ENCODE measurements around the gene COG2.
"Not testable (repeated sequence)": the region's sequence is repeated elsewhere in the genome, so short reads cannot be mapped to it uniquely, and the experiment has no call there.

COG2 gene

DNA sequence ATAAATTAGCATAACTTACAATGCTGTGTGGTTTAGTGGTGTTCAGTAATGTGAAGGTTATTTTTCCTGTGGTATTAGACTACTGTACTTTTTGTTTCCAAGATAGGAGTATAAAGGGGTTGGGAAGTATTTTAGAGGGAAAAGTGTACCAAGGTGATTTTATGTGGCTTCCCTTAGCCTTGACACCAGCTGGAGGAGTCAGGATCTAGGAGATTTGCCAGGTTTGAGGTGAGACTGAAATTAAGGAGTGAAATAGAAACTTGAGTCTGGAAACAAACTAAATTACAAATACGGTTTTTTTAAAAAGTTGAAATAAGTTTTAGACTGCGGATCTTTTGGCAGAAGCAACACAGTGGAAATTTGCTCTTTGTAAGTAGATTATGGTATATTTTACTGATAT, 32.3 kb downstream of the COG2 start:
- no peak for DNase-seq (ENCODE audit: low spot score)

DNA sequence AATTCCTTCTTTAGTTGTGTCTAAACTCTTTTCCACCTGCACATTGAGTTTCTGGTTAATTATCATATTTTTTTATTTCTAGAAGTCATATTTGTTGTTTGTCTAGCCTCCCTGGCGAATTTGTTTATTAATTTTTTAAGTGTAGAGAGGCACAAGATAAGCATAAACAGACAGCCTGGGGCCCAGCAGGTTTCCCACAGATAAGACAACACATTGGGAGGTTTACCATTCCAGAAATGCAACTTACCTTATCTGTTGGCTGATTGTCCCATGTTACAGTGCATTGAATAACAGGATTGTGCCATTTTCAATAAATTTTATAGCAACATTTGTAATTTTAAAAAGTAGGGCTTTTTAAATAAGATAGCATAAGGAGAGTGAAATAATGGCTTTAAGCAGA, 34.9 kb downstream of the COG2 start:
- no peak for DNase-seq (ENCODE audit: low spot score)

DNA sequence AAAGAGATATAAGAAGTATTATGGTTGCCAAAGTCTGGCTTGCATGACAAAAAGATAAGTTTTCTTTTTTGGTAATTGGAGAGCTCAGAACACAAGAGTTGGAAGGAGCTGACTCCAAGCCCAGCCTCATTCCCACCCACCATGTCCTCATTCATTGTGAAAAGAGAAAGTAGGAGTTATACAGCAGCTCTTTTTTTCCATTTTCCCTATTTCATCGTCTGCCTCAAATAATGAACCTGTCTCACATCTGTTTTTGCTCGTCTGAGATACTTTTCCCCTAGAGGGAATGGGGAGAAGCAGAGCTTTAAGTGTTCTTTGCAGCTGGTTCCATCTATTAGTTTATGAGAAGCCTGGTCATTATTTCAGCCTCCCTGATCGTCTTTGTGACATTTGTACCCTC, 36.9 kb downstream of the COG2 start:
- peak; percentile 57 for DNase-seq (ENCODE audit: low spot score)

DNA sequence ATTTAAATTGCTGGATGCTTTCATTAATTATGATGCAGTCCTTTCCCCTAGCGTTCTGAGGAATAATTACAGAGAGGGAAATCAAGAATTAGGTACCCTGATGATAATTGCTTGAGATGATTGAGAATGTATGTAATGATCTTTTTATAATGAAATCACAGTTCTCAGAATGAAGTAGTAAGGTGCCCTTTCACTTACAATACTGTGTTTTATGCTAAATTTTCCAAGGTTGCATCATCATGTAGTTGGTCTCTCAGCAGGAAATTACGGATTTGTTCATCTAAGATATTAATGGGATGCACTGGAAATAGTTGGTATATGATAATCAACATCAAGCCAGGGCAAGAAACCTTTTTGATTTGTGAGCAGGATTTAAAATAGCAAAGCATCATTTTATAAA, 37.5 kb downstream of the COG2 start:
- no peak for DNase-seq (ENCODE audit: low spot score)

DNA sequence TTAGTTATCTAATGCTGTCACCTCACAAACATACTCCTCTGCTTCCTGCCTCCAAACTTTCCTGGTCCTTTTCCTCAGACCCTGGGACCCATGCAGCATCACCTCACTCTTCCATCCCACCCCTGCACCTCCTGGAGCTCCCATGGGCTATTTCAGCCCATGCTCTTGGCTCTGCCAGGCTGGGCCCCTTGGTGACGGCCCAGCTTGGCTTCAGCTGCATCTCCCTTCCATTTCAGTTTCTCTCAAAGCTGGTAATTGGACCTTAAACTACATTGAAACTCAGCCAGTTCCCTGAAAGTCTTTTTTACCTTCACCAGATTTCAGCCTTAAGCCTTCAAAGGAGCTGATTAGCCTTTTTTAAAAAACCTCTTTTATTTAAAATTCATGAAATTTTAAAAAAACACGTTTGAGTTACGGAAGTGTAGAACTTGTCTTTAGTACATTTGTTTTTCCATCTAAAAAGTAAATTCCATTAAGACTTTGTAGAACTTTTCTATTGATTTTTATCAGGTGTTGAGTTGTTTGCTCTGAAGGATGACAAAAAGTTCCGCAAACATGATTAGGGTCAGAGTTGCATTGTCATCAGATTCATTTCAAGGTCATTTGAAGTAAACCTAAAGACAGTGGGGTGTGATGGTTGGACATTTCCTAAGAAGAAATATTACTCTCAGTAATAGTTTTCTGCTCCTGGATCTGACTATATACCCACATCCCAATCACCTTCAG, 38.2 kb downstream of the COG2 start:
- no peak for DNase-seq (ENCODE audit: low spot score)

DNA sequence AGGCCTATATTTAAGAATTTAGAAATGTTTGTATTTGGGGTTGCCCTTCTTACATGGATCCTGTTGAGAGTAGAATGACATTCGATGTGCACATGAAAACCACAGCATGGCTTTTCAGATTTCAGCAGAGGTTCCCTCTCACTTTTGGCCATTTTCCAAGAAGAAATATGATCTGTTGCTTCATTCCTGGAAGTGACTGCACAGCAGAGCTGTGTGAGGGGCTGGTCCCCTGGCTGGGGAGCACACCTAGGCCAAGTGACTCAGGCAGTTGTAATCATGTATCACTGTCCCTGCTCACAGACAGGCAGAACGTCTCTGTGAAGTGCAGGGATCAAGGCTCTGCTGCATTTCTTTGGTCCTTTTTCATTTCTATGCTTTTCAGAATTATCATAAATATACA, 39.3 kb downstream of the COG2 start:
- DNase-seq (ENCODE audit: low spot score), result no peak

DNA sequence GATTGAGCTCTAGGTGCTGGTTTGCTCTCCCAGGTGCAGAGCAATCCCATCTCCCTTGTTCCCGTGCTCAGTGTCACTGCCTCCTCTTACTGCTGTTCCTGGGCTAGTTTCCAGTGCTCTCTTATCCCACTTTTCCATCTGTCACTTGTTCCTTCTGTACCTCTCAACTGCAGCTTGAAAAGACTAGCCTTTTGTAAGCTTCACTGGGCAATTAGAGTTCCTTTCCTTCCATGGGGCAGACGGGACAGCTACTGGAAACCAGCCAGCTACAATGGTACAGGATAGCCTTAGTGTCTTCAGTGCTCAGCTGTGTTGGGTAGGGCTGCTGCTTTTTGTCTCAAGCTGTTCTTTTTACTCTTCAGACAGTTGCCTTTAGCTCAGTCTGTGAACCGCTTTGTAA, 40.0 kb downstream of the COG2 start:
- no peak for DNase-seq (ENCODE audit: low spot score)

DNA sequence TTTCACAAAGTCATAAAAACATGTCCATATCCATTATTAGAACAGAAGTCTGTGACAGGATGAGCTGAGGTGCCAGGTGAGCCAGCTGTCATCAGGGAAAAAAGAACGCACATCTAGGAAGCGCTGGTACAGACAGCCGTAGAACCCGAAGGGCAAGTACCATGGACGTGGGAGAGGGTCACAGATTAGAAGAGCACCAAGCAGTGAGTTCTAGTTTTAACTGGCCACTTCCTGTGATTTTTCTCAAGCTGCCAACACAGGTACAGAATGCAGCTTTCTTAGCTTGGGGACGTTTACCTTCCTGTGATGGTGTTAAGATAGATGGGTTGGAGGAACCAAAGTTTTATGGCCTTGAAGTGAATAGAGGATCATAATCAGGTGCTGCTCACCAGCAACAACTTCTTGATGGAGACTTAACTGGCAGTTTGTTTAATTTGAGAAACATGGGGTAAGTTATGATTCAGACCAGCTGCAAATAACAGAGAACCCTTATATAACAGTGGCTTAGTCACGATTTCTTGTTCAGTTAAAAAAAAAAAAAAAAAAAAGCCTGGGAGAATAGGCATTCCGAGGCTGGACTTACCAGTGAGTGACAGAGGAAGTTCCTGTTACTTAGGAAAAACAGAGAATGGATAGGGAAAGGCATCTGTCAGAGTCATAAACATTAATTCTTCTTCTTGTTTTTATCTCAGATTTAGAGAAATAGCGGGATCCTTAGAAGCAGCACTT, 40.8 kb downstream of the COG2 start:
- no peak for DNase-seq (ENCODE audit: low spot score)

DNA sequence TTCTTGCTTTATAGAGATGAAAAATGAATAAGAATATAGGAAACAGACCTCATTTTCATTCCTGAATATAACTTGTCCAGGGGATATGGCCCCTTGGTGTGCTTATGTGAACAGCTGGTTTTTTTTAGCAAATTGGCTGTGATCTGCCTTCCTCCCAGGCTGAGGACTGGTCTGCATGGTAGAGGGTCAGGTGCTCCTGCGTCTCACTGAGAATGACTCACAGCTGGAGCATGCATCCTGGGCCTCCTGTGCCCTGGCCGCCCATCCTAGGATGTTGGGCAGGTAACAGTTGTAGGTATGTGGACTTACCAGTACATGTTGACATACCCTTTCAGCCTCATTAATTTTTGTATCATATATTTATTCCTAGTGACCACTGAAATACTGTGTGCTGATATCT, 41.9 kb downstream of the COG2 start:
- DNase-seq (ENCODE audit: low spot score), result no peak

DNA sequence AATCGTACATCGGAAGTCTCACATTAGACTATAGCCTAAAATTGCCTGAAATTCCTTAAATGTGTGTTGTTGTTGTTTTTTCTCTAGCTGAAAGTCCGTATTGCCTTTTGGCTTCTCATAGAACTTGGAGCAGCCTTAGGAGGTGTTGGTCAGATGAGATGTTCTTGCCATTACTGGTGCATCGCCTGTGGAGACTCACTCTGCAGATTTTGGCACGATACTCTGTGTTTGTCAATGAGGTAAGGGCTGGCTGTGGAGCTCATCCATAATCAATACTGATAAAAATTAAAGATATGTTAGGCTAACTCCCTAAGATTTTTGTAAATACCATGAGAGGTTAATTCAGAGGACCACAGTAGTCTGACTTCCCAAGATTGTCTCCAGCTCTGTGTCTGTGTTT, 42.7 kb downstream of the COG2 start:
- no peak for DNase-seq (ENCODE audit: low spot score)

DNA sequence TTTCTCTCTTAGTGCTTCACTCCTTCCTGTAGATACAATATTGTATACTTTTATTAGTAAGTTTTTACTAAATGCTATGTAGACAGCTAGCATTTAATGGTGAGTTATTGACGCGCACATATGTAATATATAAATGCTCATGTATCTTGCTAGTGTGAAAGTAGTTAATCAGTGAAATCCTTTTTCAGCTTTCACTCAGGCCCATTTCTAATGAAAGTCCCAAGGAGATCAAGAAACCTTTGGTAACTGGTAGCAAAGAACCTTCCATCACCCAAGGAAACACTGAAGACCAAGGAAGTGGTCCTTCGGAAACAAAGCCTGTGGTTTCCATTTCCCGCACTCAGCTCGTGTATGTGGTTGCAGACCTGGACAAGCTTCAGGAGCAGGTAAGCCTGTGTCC, 44.5 kb downstream of the COG2 start:
- no peak for DNase-seq (ENCODE audit: low spot score)

DNA sequence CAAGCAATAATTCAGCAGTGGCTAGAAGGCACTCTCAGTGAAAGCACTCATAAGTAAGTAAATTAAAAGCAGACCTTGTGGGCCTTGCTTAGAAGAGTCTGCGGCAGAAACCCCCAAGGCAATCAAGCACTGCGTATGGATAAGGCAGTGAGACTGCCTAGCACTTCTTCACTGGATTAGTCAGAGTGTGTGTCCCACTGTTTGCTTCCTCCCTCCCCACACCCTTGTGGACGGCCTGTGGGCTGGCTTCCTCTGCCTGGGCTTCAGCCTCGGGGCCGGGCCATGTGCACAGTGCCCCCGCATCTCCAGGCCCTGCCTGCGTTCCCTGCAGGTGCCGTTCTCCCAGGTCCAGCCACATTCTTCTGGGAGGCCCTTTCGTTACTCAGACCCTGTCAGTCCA, 47.8 kb downstream of the COG2 start:
- no peak for DNase-seq (ENCODE audit: low spot score)

DNA sequence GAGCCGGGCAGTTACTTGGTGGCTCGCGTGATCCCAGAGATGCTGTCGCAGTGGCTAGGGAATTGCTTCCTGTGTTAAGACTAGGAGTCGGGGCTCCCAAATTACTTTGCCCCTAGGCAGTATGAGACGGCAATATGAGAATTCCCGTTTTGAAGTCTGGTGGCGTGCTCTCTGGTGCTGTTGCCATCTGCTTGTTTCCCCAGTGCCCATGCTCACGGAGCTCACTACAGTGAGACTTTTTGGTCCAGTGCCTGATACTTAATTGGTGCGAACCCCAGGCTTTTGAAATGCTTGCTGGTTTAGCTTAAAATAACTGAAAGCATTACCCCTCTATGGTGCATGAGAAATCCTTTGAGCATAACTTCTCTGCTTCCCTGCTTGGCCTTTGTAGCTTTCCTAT, 49.3 kb downstream of the COG2 start:
- no peak for DNase-seq (ENCODE audit: low spot score)

DNA sequence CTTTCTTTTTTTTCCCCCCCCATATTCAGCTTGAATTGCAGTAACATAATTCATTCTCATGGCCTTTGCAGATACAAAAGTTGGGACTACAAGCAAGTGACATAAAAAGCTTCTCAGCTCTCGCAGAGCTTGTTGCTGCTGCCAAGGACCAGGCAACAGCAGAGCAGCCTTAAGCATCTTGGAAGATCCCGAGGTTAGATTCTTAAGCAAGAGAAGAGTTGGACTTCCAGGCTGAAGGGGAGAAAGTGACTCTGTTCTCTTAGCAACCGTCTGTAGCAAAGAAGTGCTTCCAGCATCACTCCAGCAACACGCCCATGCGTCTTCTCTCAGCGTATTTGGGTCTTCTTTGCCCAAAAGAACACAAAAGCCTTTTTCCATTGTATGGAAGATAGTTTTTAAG, 50.9 kb downstream of the COG2 start:
- DNase-seq (ENCODE audit: low spot score), result peak; percentile 59

DNA sequence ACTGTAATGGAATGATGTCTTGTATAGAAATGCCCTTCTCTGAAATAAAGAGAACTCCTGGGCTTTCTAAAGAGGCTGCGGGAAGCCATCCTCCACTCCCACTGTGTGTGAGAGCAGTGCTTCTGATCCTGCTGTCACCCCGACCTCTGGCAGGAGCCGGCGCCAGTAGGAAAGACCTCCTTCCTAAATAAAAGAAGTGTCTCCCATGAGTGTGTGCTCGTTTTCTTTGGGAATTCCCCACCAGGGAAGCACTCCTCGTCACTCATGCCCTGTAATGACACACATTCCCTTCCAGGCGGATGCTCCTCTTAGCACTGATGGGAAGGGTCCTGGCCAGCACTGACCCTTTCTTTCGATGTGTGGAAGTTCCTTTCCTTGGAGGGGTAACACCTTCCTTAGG, 51.5 kb downstream of the COG2 start:
- no peak for DNase-seq (ENCODE audit: low spot score)

DNA sequence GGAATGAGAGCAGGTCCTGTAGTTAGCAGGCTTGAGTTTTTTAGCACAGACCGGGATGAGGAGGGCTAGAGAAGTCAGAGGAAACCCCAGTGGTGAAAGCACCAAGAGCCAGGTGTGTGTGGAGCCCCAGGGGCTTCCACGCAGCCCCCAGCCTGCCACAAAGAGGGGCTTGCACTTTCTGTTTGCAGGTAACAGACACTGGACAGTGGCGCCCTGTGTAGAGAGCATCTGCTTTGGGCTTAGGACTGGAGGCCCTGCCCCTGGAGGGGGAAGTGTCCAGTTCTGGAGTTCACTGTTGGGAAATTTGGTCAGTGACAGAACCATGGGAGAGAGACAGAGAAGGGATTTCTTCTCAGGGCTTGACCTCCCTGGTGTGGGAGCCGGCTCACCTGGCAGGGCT, 52.2 kb downstream of the COG2 start:
- DNase-seq (ENCODE audit: low spot score), result no peak

DNA sequence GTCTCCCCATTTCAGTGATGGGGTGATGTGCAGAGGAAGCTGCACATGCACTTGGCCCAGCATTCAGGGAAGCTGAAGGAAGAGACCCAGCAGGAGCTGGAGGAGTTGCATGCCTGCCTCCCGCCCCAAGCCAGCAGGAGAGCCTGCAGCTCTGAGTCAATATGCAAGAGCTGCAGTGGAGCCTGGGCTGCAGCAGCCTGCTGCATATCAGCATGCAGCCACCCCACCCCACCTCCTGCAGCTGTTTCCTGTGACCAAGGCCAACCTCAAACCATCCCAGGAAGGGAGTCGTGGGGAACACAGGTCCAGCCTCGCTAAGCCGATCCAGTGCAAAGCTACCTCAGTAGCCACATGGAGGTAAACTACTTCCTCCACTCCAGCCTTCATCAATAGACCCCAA, 52.7 kb downstream of the COG2 start:
- no peak for DNase-seq (ENCODE audit: low spot score)

DNA sequence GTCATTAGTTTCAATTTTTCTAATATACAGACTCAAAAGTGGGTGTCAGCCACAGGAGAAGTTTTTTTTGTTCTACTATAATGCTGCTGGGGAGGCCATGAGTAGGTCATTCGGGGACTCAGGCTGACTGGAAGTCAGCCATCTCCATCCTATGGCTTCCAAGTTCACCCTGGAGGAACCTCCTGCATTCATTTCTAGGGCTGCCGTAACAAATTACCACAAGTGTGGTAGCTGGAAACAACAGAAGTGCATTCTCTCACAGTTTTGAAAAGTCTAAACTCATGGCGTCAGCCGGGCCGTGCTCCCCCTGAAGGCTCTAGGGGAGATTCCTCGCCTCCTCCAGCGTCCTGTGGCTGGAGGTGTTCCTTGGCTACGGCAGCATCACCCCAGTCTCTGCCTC, 53.9 kb downstream of the COG2 start:
- DNase-seq (ENCODE audit: low spot score), result no peak

DNA sequence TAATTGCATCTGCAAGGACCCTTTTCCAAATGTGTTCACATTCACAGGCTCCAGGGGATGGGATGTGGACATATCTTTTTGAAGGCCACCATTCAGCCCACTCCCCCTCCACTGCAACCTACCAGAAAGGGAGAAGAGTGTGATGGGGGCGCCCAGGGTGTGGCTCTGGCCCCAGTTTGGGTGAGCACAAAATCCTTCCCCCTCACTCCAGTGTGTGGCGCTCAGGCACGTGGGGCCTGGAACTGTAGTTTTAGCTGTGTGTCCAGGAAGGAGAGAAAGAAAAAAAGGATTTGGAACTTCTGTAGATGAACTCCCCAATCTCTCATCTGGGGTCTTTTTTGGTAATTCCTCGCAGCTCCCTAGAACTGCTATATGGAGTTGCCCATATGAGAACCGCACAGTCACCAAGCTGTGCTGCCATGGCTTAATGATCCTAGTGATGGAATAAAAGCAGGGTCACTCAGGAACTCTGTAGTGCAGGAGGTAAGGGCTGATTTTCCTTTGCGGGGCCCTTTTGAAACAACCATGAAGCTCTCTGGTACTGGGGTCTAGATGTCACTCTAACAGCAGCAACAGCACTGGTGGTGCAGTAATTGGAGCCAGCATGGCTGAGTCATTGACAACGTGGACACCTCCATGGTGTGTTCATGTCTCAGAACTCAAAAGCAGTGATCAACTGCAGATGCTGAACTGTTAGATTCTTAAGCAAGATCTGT, 54.6 kb downstream of the COG2 start:
- no peak for DNase-seq (ENCODE audit: low spot score)

DNA sequence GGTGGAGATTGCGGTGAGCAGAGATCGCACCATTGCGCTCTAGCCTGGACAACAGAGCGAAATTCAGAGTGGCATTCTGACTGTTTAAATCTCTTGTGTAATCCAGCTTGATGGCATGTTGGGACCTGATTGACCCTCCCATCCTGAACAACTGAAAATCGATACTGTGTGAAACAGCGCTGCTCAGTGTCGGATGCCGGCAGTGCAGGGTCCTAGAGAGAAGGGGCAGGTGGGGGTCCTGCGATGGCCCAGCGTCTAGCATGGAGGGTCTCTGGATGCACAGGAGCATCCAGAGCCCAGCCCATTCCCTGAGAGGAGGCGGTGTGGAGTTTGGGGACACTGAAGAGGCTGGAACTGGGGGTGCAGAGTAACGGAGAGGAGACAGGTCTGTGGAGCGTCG, 55.8 kb downstream of the COG2 start:
- no peak for DNase-seq (ENCODE audit: low spot score)

DNA sequence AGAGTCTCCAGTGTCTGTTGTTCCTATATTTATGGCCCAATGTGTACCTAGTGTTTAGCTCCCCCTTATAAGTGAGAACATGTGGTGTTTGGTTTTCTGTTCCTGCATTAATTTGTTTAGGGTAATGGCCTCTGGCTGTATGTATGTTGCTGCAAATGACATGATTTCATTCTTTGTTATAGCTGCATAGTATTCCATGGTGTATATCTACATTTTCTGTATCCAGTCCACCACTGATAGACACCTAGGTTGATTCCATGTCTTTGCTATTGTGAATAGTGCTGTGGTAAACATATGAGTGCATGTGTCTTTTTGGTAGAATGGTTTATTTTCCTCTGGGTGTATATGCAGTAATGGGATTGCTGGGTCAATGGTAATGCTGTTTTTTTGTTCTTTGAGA, 56.7 kb downstream of the COG2 start:
- DNase-seq (ENCODE audit: low spot score), result not testable (repeated sequence)

DNA sequence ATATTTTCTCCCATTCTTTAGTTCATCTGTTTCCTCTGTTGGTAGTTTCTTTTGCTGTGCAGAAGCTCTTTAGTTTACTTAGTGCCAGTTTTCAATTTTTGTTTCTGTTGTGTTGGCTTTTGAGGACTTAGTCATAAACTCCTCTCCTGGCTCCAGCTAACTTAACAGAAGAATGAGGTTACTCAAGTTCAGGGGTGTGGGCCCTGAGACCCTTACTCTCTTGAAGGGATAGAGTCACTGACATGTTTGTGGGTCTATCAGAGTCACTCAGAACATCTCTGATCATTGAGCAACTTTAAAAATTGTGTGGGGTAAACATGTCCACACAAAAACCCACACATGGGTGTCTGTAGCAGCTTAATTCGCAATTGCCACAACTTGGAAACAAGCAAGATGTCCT, 57.4 kb downstream of the COG2 start:
- no peak for DNase-seq (ENCODE audit: low spot score)

DNA sequence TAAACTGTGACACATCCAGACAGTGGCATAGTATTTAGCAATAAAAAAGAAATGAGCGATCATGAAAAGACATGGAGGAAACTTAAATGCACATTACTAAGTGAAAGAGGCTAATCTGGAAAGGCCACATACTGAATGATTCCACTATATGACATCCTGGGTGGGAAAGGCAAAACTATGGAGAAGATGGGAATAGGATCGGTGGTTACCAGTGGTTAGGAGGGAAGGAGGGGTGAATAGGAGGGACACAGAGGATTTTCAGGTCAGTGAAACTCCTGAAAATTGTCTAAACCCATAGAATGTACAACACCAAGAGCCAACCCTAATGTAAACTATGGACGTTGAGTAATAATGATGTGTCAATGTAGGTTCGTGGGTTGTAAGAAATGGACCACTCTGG, 57.9 kb downstream of the COG2 start:
- no peak for DNase-seq (ENCODE audit: low spot score)

Data from putamen (tissue), 1 donor.